A549 (cell line): Measurements from ENCODE around the gene S100A12. TPM values are rescaled to one million over a fixed set of nuclear protein-coding genes. Genes with fewer than 3 reads are reported as not detected.

Experiments
- ATAC-seq, 2 experiments: fragments of 200-7000 bp in 1 of 2; fragments of >200 bp in 1 of 2; cut with Nextera tagmentation in 1 of 2; cut with Tn5 transposase in 1 of 2; 3 replicates each; pipeline versions ENCODE4 v1.8.0 to v1.9.1; 2018 to 2020; ENCODE audit warnings: mild to moderate bottlenecking in 1 of 2, moderate library complexity in 1 of 2
- CTCF ChIA-PET: fragments of 300-600 bp; sonication (Branson Sonifier 250); formaldehyde crosslinking; extraction: SDS; loops from one replicate; lab custom pipeline; 2021; ENCODE audit warnings: antibody characterized with exemption, inconsistent platforms; lab: Yijun Ruan, JAX
- POLR2A ChIA-PET: fragments of 350-600 bp; formaldehyde crosslinking; extraction: SDS; loops from one replicate; lab custom pipeline; 2021; ENCODE audit warnings: antibody characterized with exemption, inconsistent platforms; lab: Yijun Ruan, JAX
- DNase-seq, 2 experiments: peaks; one replicate each; pipeline versions ENCODE4 v3.0.0 to v3.0.0-alpha.2; 2011 to 2016; ENCODE audit warnings: low read depth in 1 of 2, low spot score in 1 of 2
- FAIRE-seq: peaks from 2 replicates; lab custom pipeline; 2011; peaks lifted over from hg19 to GRCh38; lab: Jason Lieb, UNC
- H3K27ac ChIP-seq, 2 experiments: fragments of >200 bp; sonication (Bioruptor Twin); formaldehyde crosslinking; 3 replicates each; pipeline ENCODE4 v1.5.1; 2016 to 2017
- H3K4me1 ChIP-seq: fragments of >200 bp; sonication (Bioruptor Twin); formaldehyde crosslinking; 3 replicates; pipeline ENCODE4 v1.6.1; 2016
- H3K4me2 ChIP-seq: fragments of >200 bp; sonication (Bioruptor Twin); formaldehyde crosslinking; 3 replicates; pipeline ENCODE4 v1.6.1; 2016
- H3K4me3 ChIP-seq: fragments of >200 bp; sonication (Bioruptor Twin); formaldehyde crosslinking; 3 replicates; pipeline ENCODE4 v1.5.1; 2016
- H3K9me3 ChIP-seq: fragments of >200 bp; sonication (Bioruptor Twin); formaldehyde crosslinking; 3 replicates; pipeline ENCODE4 v1.6.1; 2016
- ATOH8 ChIP-seq: fragments of 250-450 bp; sonication (Bioruptor Pico); IDR thresholded peaks from 2 replicates; pipeline ENCODE4 v1.5.0; 2020; ENCODE audit warnings: low read depth, mild to moderate bottlenecking, moderate library complexity
- BHLHE40 ChIP-seq: IDR thresholded peaks from 2 replicates; pipeline ENCODE4 v1.6.1; 2012; ENCODE audit warnings: low read depth, low read length, inconsistent platforms
- ESRRA ChIP-seq: fragments of 150-350 bp; IDR thresholded peaks from 2 replicates; pipeline ENCODE4 v1.6.1; 2014; ENCODE audit warnings: mild to moderate bottlenecking, low read length, borderline replicate concordance
- FOSB ChIP-seq: fragments of 250-450 bp; sonication (Bioruptor Pico); IDR thresholded peaks from 2 replicates; pipeline ENCODE4 v1.5.0; 2020; ENCODE audit warnings: mild to moderate bottlenecking, moderate library complexity
- FOXS1 ChIP-seq: fragments of 250-450 bp; sonication (Bioruptor Pico); IDR thresholded peaks from 2 replicates; pipeline ENCODE4 v1.5.0; 2020; ENCODE audit warnings: mild to moderate bottlenecking, moderate library complexity
- HES2 ChIP-seq: fragments of >200 bp; sonication (Bioruptor Twin); formaldehyde crosslinking; IDR thresholded peaks from 2 replicates; pipeline ENCODE4 v1.6.1; 2016
- KDM1A ChIP-seq: fragments of 200-600 bp; sonication (generic); IDR thresholded peaks from 2 replicates; pipeline ENCODE4 v1.6.1; 2016; ENCODE audit warnings: low read depth, mild to moderate bottlenecking
- MAX ChIP-seq: IDR thresholded peaks from 2 replicates; pipeline ENCODE4 v1.6.1; 2012
- MYC ChIP-seq: IDR thresholded peaks from 2 replicates; pipeline ENCODE4 v1.6.1; 2012; ENCODE audit warnings: mild to moderate bottlenecking, inconsistent platforms, low read length, improper control_type of control experiment, borderline replicate concordance
- PHF8 ChIP-seq: fragments of 200-600 bp; sonication (generic); IDR thresholded peaks from 2 replicates; pipeline ENCODE4 v1.6.1; 2016; ENCODE audit warnings: low read depth, mild to moderate bottlenecking, antibody characterized with exemption, moderate library complexity, borderline replicate concordance
- RARB ChIP-seq: fragments of 250-450 bp; sonication (Bioruptor Pico); IDR thresholded peaks from 2 replicates; pipeline ENCODE4 v1.8.0; 2021; ENCODE audit warnings: mild to moderate bottlenecking, moderate library complexity
- RCOR1 ChIP-seq: fragments of 150-350 bp; IDR thresholded peaks from 2 replicates; pipeline ENCODE4 v1.6.1; 2014; ENCODE audit warnings: antibody characterized with exemption, low read length, low read depth
- ZNF302 ChIP-seq: fragments of 250-450 bp; sonication (Bioruptor Pico); IDR thresholded peaks from 2 replicates; pipeline ENCODE4 v1.9.0; 2021; ENCODE audit warnings: inconsistent platforms, mild to moderate bottlenecking, moderate library complexity
- WGBS: methylation state at CpG from one replicate; pipeline ENCODE4 v1.1.6; 2017; ENCODE audit errors: missing lambda C conversion rate; 5-methylcytosine and 5-hydroxymethylcytosine counted together
- polyA plus RNA-seq, 4 experiments: library from polyadenylated mRNA; depleted of rRNA in 3 of 4; stranded (reverse); fragments of >200 nt; fragmentation: RNase III in 1 of 4; extraction: RNeasy Plus Mini Kit Qiagen cat#74134 plus additional on column Dnase treatment in 1 of 4; gene quantifications; 2 replicates in 3 of 4; 3 replicates in 1 of 4; pipeline ENCODE4 v1.2.3, GENCODE V29; 2011 to 2017
- TF ChIP-seq, protein P1 (sequence below): IDR thresholded peaks from 2 replicates; pipeline ENCODE4 v1.6.1; 2012
- TF ChIP-seq, protein P2 (sequence below): fragments of >200 bp; sonication (Bioruptor Twin); formaldehyde crosslinking; IDR thresholded peaks from 3 replicates; pipeline ENCODE4 v1.5.1; 2016

S100A12 gene
- polyA plus RNA-seq, 2 of the 4 experiments (the other 2 are of a cell fraction) = not detected

DNA sequence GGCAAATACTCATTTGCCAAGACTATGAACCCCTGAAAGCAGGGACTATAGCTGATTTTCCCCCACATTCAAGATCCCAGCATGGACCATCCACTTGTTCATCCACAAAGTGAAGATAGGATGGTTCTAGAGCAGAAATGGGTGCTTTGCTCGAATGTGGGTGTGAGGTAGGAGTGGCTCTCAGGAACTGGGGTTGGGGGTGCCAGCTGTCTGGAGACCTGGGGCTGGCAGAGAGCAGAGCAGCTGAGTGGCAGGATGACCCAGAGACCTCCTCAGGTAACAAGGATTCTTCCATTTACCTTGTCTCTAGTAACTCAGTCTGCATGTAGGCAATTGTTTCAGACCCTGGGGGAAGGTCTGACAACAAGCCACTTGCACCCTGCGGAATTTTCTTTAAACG is 11.8 kb downstream of the S100A12 start:
- TF ChIP-seq KDM1A (no peak), MAX (no peak), ESRRA (no peak), FOXS1 (CRISPR knock-in tag) (no peak)
- TF ChIP-seq, all 56 proteins: peak for 0
- Histone ChIP-seq H3K9me3 (no peaks in the 10 kb centered on the region), H3K4me3 (no peak overlapping the region), H3K4me1 (no peaks in the 10 kb centered on the region), H3K27ac (no peak overlapping the region), H3K4me2 (no peak overlapping the region)
- ATAC-seq = no peak
- CTCF ChIA-PET = interaction anchor here (1.5 to 7.7 kb wide), 5 partner anchors 8 to 140 kb away, joined by 4 to 70 read pairs (median 16); no protein-coding TSS in a partner anchor
- DNase-seq = no peak
- WGBS = 11% methylated on average over 3 of the region's 3 CpGs
- no peak for FAIRE-seq
- POLR2A ChIA-PET = no interaction called here

DNA sequence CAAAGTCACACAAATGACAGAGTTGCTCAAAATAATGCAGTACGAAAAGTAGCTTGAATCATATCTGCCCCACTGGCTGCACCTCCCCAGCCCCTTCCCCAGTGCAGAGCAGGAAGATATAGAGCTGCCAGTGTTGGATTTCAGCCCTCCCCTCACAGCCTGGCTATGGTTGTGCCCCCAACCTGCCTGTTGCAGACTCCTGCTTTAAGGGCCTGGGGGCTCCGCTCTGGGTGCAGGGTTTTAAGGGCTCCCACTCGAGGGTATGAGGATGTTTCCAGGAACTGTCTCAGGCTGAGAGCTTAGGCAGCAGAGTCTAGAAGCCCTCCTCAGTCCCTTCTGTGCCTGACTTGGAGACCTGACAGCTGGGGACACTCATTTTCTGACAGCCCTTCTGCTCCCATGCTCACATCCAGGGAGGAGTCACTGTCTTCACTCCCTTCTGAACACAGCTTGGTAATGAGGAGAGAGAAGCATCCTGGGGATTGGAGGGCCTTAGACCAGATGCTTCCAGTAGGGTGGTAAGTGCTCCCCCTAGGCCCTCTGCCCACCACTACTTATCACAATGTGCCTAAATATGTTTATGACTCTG is 13.1 kb downstream of the S100A12 start:
- Histone ChIP-seq H3K27ac (no peak overlapping the region), H3K9me3 (no peaks in the 10 kb centered on the region), H3K4me1 (no peaks in the 10 kb centered on the region)
- ATAC-seq (no peak), DNase-seq (no peak), FAIRE-seq (no peak)
- POLR2A ChIA-PET = no interaction called here
- WGBS = 24% methylated on average over 3 of the region's 3 CpGs
- CTCF ChIA-PET = interaction anchor here (0.6 to 7.7 kb wide), 7 partner anchors 10 to 741 kb away, joined by 3 to 70 read pairs (median 4); no protein-coding TSS in a partner anchor
- TF ChIP-seq BHLHE40 (no peak), MYC (no peak), ESRRA (no peak), RARB (CRISPR knock-in tag) (no peak), RCOR1 (no peak), ZNF302 (CRISPR knock-in tag) (no peak), MAX (no peak), FOSB (CRISPR knock-in tag) (no peak), HES2 (no peak), ATOH8 (CRISPR knock-in tag) (no peak), PHF8 (no peak)
- TF ChIP-seq, protein P1, sequence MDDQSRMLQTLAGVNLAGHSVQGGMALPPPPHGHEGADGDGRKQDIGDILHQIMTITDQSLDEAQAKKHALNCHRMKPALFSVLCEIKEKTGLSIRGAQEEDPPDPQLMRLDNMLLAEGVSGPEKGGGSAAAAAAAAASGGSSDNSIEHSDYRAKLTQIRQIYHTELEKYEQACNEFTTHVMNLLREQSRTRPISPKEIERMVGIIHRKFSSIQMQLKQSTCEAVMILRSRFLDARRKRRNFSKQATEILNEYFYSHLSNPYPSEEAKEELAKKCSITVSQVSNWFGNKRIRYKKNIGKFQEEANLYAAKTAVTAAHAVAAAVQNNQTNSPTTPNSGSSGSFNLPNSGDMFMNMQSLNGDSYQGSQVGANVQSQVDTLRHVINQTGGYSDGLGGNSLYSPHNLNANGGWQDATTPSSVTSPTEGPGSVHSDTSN = no peak
- TF ChIP-seq, all 56 proteins: peak for 0
- Histone ChIP-seq H3K4me3 (no peak overlapping the region), H3K4me2 (no peak overlapping the region)

- no peak for DNase-seq
- no peak for FAIRE-seq
- ATAC-seq = no peak
- WGBS = 14% methylated on average over 4 of the region's 4 CpGs
- Histone ChIP-seq H3K4me2 (no peak overlapping the region), H3K4me3 (no peak overlapping the region), H3K27ac (no peak overlapping the region), H3K9me3 (no peaks in the 10 kb centered on the region), H3K4me1 (no peaks in the 10 kb centered on the region)
- ChIA-PET CTCF (interaction anchor here (0.8 to 7.7 kb wide), 5 partner anchors 9 to 133 kb away, joined by 3 to 70 read pairs (median 7); no protein-coding TSS in a partner anchor), POLR2A (no interaction called here)
- TF ChIP-seq, protein P2, sequence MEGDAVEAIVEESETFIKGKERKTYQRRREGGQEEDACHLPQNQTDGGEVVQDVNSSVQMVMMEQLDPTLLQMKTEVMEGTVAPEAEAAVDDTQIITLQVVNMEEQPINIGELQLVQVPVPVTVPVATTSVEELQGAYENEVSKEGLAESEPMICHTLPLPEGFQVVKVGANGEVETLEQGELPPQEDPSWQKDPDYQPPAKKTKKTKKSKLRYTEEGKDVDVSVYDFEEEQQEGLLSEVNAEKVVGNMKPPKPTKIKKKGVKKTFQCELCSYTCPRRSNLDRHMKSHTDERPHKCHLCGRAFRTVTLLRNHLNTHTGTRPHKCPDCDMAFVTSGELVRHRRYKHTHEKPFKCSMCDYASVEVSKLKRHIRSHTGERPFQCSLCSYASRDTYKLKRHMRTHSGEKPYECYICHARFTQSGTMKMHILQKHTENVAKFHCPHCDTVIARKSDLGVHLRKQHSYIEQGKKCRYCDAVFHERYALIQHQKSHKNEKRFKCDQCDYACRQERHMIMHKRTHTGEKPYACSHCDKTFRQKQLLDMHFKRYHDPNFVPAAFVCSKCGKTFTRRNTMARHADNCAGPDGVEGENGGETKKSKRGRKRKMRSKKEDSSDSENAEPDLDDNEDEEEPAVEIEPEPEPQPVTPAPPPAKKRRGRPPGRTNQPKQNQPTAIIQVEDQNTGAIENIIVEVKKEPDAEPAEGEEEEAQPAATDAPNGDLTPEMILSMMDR = no peak
- no peak for TF ChIP-seq ESRRA
- TF ChIP-seq, all 56 proteins: peak for 0
Observed at GRCh38 chr1:153361480-153362109, 13.8 kb downstream of the S100A12 start.
